ENCODE data around the gene FASLG. TPM values are rescaled to one million over a fixed set of nuclear protein-coding genes. Genes with fewer than 3 reads are reported as not detected.

FASLG gene
- total RNA-seq, 1 experiment from 2014 or later, result not detected

- no peak for DNase-seq (ENCODE audit: low read depth)
- in situ Hi-C loops (cut with HindIII; ENCODE audit: low pct_unique_long_range_greater_than_20kb, low sequenced_read_pairs), result no loop called here
These were observed 18.8 kb upstream of the FASLG start for GRCh38 chr1:172640111-172640510.

GRCh38 chr1:172641492-172641891, 17.4 kb upstream of the FASLG start:
- in situ Hi-C loops (cut with HindIII; ENCODE audit: low pct_unique_long_range_greater_than_20kb, low sequenced_read_pairs), result no loop called here
- no peak for DNase-seq (ENCODE audit: low read depth)

GRCh38 chr1:172642970-172643369, 15.9 kb upstream of the FASLG start:
- peak; percentile 18 for DNase-seq (ENCODE audit: low read depth)
- in situ Hi-C loops (cut with HindIII; ENCODE audit: low pct_unique_long_range_greater_than_20kb, low sequenced_read_pairs), result no loop called here

GRCh38 chr1:172646653-172647052, 12.2 kb upstream of the FASLG start:
- in situ Hi-C loops (cut with HindIII; ENCODE audit: low pct_unique_long_range_greater_than_20kb, low sequenced_read_pairs), result no loop called here
- DNase-seq (ENCODE audit: low read depth), result no peak

GRCh38 chr1:172647110-172647564, 11.8 kb upstream of the FASLG start:
- in situ Hi-C loops (cut with HindIII; ENCODE audit: low pct_unique_long_range_greater_than_20kb, low sequenced_read_pairs), result no loop called here
- no peak for DNase-seq (ENCODE audit: low read depth)

- in situ Hi-C loops (cut with HindIII; ENCODE audit: low pct_unique_long_range_greater_than_20kb, low sequenced_read_pairs), result no loop called here
- no peak for DNase-seq (ENCODE audit: low read depth)
These were observed 10.9 kb upstream of the FASLG start for GRCh38 chr1:172647987-172648386.

- in situ Hi-C loops (cut with HindIII; ENCODE audit: low pct_unique_long_range_greater_than_20kb, low sequenced_read_pairs), result no loop called here
These were observed 8.3 kb upstream of the FASLG start for GRCh38 chr1:172650474-172651193.

GRCh38 chr1:172653015-172653709, 5.7 kb upstream of the FASLG start:
- no peak for DNase-seq (ENCODE audit: low read depth)
- in situ Hi-C loops (cut with HindIII; ENCODE audit: low pct_unique_long_range_greater_than_20kb, low sequenced_read_pairs), result no loop called here

More at GRCh38 chr1:172650474-172651193, 8.3 kb upstream of the FASLG start:
- DNase-seq (ENCODE audit: low read depth), result no peak

- in situ Hi-C loops (cut with HindIII; ENCODE audit: low pct_unique_long_range_greater_than_20kb, low sequenced_read_pairs), result no loop called here
- peak; percentile 40 for DNase-seq (ENCODE audit: low read depth)
These were observed 4.4 kb upstream of the FASLG start for GRCh38 chr1:172654535-172654934.

- in situ Hi-C loops (cut with HindIII; ENCODE audit: low pct_unique_long_range_greater_than_20kb, low sequenced_read_pairs), result no loop called here
- no peak for DNase-seq (ENCODE audit: low read depth)
These were observed 2.3 kb upstream of the FASLG start for GRCh38 chr1:172656576-172656975.

- no peak for DNase-seq (ENCODE audit: low read depth)
- in situ Hi-C loops (cut with HindIII; ENCODE audit: low pct_unique_long_range_greater_than_20kb, low sequenced_read_pairs), result no loop called here
These were observed 1.3 kb upstream of the FASLG start for GRCh38 chr1:172657586-172657985.

GRCh38 chr1:172661107-172661506, 2.2 kb downstream of the FASLG start:
- in situ Hi-C loops (cut with HindIII; ENCODE audit: low pct_unique_long_range_greater_than_20kb, low sequenced_read_pairs), result no loop called here
- no peak for DNase-seq (ENCODE audit: low read depth)

- DNase-seq (ENCODE audit: low read depth), result peak; percentile 61
- in situ Hi-C loops (cut with HindIII; ENCODE audit: low pct_unique_long_range_greater_than_20kb, low sequenced_read_pairs), result no loop called here
These were observed 3.7 kb downstream of the FASLG start for GRCh38 chr1:172662464-172663109.

- DNase-seq (ENCODE audit: low read depth), result no peak
- in situ Hi-C loops (cut with HindIII; ENCODE audit: low pct_unique_long_range_greater_than_20kb, low sequenced_read_pairs), result no loop called here
These were observed 4.8 kb downstream of the FASLG start for GRCh38 chr1:172663732-172664131.

GRCh38 chr1:172668097-172668496, 9.2 kb downstream of the FASLG start:
- in situ Hi-C loops (cut with HindIII; ENCODE audit: low pct_unique_long_range_greater_than_20kb, low sequenced_read_pairs), result no loop called here
- no peak for DNase-seq (ENCODE audit: low read depth)

GRCh38 chr1:172669011-172669410, 10.1 kb downstream of the FASLG start:
- in situ Hi-C loops (cut with HindIII; ENCODE audit: low pct_unique_long_range_greater_than_20kb, low sequenced_read_pairs), result no loop called here
- DNase-seq (ENCODE audit: low read depth), result no peak

GRCh38 chr1:172670316-172670715, 11.4 kb downstream of the FASLG start:
- in situ Hi-C loops (cut with HindIII; ENCODE audit: low pct_unique_long_range_greater_than_20kb, low sequenced_read_pairs), result no loop called here
- DNase-seq (ENCODE audit: low read depth), result no peak

GRCh38 chr1:172670791-172671190, 11.9 kb downstream of the FASLG start:
- no peak for DNase-seq (ENCODE audit: low read depth)
- in situ Hi-C loops (cut with HindIII; ENCODE audit: low pct_unique_long_range_greater_than_20kb, low sequenced_read_pairs), result no loop called here

- no peak for DNase-seq (ENCODE audit: low read depth)
- in situ Hi-C loops (cut with HindIII; ENCODE audit: low pct_unique_long_range_greater_than_20kb, low sequenced_read_pairs), result no loop called here
These were observed 12.7 kb downstream of the FASLG start for GRCh38 chr1:172671591-172671990.

Data from Caki2 (cell line).